Measurements from ENCODE around the gene TRAPPC10. TPM values are rescaled to one million over a fixed set of nuclear protein-coding genes. Genes with fewer than 3 reads are reported as not detected.

The TRAPPC10 gene
- total RNA-seq, 2 experiments from 2014 or later, result 44.1 to 45.4 TPM

- TF ChIP-seq, protein P1, sequence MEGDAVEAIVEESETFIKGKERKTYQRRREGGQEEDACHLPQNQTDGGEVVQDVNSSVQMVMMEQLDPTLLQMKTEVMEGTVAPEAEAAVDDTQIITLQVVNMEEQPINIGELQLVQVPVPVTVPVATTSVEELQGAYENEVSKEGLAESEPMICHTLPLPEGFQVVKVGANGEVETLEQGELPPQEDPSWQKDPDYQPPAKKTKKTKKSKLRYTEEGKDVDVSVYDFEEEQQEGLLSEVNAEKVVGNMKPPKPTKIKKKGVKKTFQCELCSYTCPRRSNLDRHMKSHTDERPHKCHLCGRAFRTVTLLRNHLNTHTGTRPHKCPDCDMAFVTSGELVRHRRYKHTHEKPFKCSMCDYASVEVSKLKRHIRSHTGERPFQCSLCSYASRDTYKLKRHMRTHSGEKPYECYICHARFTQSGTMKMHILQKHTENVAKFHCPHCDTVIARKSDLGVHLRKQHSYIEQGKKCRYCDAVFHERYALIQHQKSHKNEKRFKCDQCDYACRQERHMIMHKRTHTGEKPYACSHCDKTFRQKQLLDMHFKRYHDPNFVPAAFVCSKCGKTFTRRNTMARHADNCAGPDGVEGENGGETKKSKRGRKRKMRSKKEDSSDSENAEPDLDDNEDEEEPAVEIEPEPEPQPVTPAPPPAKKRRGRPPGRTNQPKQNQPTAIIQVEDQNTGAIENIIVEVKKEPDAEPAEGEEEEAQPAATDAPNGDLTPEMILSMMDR (IDR thresholded peaks at IDR 0.05), result no peak
- H3K36me3 Mint-ChIP-seq (ENCODE audit: low read depth), result peaks cover 83% of the 10 kb centered on the region
- intact Hi-C loops (cut with micrococcal nuclease), result no loop called here
- POLR2A ChIA-PET, result interaction anchor here (1.0 to 2.7 kb wide), 4 partner anchors 7 to 74 kb away, joined by 3 to 6 read pairs (median 4); no protein-coding TSS in a partner anchor
- H3K27me3 Mint-ChIP-seq, result no peaks in the 10 kb centered on the region
- DNase-seq (no peak), ATAC-seq (no peak)
- CTCF ChIA-PET, result no interaction called here
- no peaks in the 10 kb centered on the region for H3K9me3 Mint-ChIP-seq
- peak overlapping the region; percentile 55 for H3K4me3 Mint-ChIP-seq
- H3K4me1 Mint-ChIP-seq (ENCODE audit: low read depth), result peaks cover 86% of the 10 kb centered on the region
- peak overlapping the region; percentile 97 for H3K27ac Mint-ChIP-seq
These were observed 74.7 kb downstream of the TRAPPC10 start for GRCh38 chr21:44086636-44087425.

- CTCF ChIA-PET, result no interaction called here
These were observed 75.6 kb downstream of the TRAPPC10 start for GRCh38 chr21:44087426-44088400.

DNA sequence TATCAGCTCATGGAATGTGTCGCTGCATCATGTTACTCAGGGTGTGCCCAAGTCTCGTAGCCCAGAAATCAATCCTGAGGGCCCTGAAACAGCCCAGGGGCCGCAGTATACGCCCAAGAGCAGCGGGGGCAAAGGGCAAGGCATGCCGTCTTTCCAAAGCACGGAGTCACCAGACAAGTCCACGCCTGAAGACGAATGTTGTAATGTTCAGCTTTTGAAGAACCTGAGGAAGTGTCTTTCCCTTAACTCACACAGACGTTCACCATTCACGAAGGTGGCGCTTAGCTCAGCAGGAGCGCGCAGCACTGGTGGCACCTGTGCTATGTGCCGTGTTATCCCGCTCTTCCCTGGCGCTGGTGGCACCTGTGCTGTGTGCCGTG is 76.3 kb downstream of the TRAPPC10 start:
- H3K4me1 Mint-ChIP-seq (ENCODE audit: low read depth), result peaks cover 71% of the 10 kb centered on the region
- TF ChIP-seq, protein P1 (IDR thresholded peaks at IDR 0.05), result no peak
- ATAC-seq (no peak), DNase-seq (no peak)
- H3K4me3 Mint-ChIP-seq, result peak overlapping the region; percentile 55
- H3K9me3 Mint-ChIP-seq, result no peaks in the 10 kb centered on the region
- peaks cover 74% of the 10 kb centered on the region for H3K36me3 Mint-ChIP-seq (ENCODE audit: low read depth)
- POLR2A ChIA-PET, result interaction anchor here (1.0 to 2.7 kb wide), 3 partner anchors 14 to 563 kb away, joined by 3 to 6 read pairs (median 5); no protein-coding TSS in a partner anchor
- CTCF ChIA-PET, result no interaction called here
- H3K27me3 Mint-ChIP-seq, result no peaks in the 10 kb centered on the region
- intact Hi-C loops (cut with micrococcal nuclease), result no loop called here
- H3K27ac Mint-ChIP-seq, result peak overlapping the region; percentile 97

More at GRCh38 chr21:44087426-44088400, 75.6 kb downstream of the TRAPPC10 start:
- Mint-ChIP-seq H3K36me3 (ENCODE audit: low read depth) (peaks cover 81% of the 10 kb centered on the region), H3K4me1 (ENCODE audit: low read depth) (peaks cover 77% of the 10 kb centered on the region), H3K27ac (peak overlapping the region; percentile 97), H3K27me3 (no peaks in the 10 kb centered on the region), H3K4me3 (peak overlapping the region; percentile 55), H3K9me3 (no peaks in the 10 kb centered on the region)
- TF ChIP-seq, protein P1 (IDR thresholded peaks at IDR 0.05), result no peak
- ATAC-seq (no peak), DNase-seq (peak; percentile 38)
- intact Hi-C loops (cut with micrococcal nuclease), result no loop called here
- POLR2A ChIA-PET, result interaction anchor here (1.0 to 2.7 kb wide), 3 partner anchors 13 to 75 kb away, joined by 3 to 6 read pairs (median 5); no protein-coding TSS in a partner anchor

- no peaks in the 10 kb centered on the region for H3K9me3 Mint-ChIP-seq
- CTCF ChIA-PET, result no interaction called here
- TF ChIP-seq, protein P1 (IDR thresholded peaks at IDR 0.05), result no peak
- no peaks in the 10 kb centered on the region for H3K27me3 Mint-ChIP-seq
- DNase-seq (peak; percentile 73), ATAC-seq (peak; percentile 81)
- peak overlapping the region; percentile 53 for H3K4me3 Mint-ChIP-seq
- intact Hi-C loops (cut with micrococcal nuclease), result no loop called here
- POLR2A ChIA-PET, result interaction anchor here (0.8 to 2.7 kb wide), 3 partner anchors 76 to 562 kb away, joined by 3 to 6 read pairs (median 3); no protein-coding TSS in a partner anchor
- H3K4me1 Mint-ChIP-seq (ENCODE audit: low read depth), result peaks cover 66% of the 10 kb centered on the region
- peaks cover 77% of the 10 kb centered on the region for H3K36me3 Mint-ChIP-seq (ENCODE audit: low read depth)
- H3K27ac Mint-ChIP-seq, result peak overlapping the region; percentile 97
These were observed 77.1 kb downstream of the TRAPPC10 start for GRCh38 chr21:44089001-44089911.

Data from activated CD8-positive, alpha-beta T cell treated with anti-CD3 and anti-CD28 coated beads for 36 hours (primary cell).